ENCODE results near the gene PYGB. TPM values are rescaled to one million over a fixed set of nuclear protein-coding genes. Genes with fewer than 3 reads are reported as not detected.

PYGB gene
- polyA plus RNA-seq, 3 donors, result 41.7 to 43.9 (median 43.5) TPM

DNA sequence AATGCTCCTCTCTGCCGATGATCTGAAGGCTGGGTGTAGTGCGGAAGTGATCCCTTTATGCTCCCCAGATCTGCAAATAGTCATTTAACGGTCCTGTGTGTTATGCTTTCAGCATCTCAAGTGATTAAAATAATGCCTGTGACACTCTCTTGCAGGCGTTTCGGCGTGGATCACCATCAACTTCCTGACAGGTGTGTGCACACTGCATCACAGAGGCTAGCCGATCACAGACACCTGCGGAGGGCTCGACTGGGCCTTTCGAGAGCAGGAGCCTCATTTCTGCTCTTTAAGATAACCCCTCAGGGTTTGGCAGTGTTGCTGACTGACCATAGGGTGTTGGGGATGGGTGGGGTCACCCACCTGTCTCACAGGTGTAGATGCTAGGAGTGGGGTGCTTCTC, 32.4 kb upstream of the PYGB start:
- no peak for DNase-seq (ENCODE audit: low read depth in 3 of 3, low spot score in 2 of 3)

DNA sequence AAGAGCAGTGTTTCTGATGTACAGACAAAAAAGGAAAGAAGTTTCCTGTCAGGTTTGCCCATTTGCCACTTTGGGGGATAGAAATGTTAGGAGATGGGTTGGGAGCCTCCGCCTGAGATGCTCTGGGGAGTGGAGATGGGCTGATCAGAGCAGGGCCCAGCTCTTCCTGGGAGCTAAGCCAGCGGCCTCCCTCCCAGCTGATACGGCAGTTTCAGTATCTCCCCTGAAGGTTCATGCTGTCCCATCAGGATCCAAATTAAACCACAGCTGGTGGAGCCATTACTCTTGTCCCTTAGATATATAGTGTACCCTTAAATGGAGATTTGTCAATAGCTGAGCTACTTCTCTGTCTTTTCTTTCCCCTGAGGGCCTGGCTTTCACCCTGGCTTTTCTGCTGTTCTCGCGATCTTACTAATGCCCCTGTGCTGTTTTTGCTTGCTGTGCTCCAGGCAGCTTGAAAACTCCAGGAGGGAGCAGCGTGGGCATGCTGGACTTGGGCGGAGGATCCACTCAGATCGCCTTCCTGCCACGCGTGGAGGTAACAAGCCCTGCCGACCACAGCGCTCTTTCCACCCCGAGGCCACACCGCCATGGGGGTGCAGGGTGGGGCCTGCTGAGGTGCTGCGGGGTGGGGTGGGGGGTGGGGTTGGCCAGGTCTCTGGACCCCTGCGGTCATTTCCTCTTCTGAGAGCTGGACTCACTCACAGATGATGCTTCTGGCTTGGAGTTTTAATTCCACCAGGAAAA, 31.5 kb upstream of the PYGB start:
- no peak for DNase-seq (ENCODE audit: low read depth in 3 of 3, low spot score in 2 of 3)

DNA sequence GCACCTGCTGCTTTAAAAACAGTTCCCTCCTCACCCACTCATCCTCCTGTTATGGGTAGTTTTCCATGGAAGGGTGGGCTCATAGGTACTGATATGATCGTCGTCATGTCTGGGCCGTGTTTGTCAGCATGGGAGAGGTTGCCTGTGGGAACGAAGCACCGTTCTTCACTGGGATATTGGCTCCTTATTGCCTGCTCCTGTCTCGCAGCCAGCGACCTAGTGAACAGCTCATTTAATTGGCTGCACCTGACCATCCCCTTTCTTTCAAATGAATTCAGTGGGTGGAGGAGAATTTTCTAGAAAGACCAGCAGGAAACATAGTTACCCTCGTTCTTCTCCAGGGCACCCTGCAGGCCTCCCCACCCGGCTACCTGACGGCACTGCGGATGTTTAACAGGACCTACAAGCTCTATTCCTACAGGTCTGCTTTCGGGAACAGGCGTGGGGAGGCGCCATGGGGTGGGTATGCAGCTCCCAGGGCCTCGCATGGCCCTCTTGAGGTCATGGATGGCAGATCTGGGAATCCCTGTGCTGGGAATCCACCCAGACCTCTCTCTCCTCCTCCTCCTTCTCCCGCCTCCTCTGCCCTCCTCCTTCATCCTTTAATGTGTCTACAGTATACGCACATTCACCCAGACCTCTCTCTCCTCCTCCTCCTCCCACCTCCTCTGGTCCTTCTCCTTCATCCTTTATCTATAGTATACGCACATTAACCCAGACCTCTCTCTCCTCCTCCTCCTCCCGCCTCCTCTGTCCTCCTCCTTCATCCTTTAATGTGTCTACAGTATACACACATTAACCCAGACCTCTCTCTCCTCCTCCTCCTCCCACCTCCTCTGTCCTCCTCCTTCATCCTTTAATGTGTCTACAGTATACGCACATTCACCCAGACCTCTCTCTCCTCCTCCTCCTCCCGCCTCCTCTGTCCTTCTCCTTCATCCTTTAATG, 30.4 kb upstream of the PYGB start:
- DNase-seq (ENCODE audit: low read depth in 3 of 3, low spot score in 2 of 3), result no peak

DNA sequence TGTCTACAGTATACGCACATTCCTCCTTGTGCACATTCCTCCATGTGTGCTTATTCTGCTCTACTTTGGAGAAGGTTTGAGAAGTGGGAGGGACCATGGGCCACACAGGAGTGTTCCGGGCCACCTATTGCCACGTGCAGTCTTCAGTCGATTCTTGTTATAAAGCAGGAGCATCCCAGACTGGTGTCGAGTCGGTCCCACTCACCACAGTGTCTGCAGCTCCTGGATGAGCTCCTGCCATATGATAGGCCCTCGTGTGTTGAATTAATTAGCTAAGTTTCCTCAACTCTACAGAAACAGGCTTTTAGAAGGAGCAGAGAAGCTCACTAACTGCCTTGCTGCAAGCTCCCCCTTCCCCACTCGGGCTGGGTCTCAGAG, 29.8 kb upstream of the PYGB start:
- no peak for DNase-seq (ENCODE audit: low read depth in 3 of 3, low spot score in 2 of 3)

DNA sequence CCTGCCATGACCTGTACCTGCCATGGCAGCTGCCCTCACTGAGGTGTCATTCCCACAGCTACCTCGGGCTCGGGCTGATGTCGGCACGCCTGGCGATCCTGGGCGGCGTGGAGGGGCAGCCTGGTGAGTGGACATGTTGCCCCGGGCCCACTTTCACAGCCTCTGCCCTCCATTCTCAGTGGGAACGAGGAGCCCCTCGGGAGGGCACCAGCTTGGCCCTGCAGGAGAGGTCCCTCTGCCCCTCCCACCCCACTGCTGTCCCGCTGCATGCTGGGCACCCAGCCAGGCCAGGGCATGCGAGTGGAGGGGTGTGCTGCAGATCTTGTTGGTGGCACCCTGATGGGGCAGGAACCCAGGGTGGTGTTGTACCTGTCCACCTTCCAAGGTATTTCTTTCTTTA, 29.4 kb upstream of the PYGB start:
- DNase-seq (ENCODE audit: low read depth in 3 of 3, low spot score in 2 of 3), result no peak

DNA sequence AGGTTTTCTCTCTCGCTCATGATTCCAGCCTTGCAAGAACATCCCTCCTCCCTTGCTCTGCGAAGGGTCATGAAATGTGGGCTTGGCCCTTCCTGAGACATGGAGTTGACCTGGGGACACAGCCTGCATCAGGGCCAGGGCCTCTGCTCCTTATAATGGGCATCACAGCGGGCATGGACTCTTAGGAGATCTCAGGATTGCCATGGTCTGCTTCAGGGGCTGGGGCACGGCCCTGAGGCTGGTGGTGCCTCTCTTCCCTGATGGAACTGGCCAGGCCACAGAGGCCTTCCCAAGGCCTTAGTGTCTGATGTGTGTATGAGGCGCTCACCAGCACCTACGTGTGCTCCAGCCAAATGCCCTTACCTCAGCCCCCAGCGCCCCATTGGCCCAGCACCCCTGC, 28.5 kb upstream of the PYGB start:
- DNase-seq (ENCODE audit: low read depth in 3 of 3, low spot score in 2 of 3), result no peak

DNA sequence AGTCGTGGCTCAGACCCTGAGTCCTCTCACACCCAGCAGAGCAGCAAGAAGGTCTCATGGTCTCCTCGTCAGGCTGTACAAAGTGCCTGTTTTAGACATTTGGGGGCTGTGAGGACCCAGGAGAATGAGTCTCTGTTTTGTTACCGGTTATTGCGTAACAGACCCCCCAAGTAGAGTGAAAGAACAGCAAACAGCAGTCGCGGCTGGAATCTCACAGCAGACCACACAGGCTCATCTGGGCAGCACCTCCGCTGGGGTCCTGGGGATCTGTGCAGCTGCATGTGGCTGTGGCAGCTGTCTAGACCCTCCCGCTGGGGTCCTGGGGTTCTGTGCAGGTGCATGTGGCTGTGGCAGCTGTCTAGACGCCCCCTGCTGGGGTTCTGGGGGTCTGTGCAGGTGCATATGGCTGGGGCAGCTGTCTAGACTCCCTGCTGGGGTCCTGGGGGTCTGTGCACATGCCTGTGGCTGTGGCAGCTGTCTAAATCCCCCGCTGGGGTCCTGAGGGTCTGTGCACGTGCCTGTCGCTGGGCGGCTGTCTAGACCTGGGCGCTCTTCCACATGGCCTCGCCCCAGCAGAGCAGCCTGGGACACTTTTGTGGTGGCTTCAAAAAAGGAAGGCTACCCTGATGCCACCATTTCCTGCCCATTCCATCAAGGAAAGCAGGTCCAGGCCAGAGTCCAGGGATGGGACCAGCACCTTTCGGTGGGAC, 27.7 kb upstream of the PYGB start:
- no peak for DNase-seq (ENCODE audit: low read depth in 3 of 3, low spot score in 2 of 3)

DNA sequence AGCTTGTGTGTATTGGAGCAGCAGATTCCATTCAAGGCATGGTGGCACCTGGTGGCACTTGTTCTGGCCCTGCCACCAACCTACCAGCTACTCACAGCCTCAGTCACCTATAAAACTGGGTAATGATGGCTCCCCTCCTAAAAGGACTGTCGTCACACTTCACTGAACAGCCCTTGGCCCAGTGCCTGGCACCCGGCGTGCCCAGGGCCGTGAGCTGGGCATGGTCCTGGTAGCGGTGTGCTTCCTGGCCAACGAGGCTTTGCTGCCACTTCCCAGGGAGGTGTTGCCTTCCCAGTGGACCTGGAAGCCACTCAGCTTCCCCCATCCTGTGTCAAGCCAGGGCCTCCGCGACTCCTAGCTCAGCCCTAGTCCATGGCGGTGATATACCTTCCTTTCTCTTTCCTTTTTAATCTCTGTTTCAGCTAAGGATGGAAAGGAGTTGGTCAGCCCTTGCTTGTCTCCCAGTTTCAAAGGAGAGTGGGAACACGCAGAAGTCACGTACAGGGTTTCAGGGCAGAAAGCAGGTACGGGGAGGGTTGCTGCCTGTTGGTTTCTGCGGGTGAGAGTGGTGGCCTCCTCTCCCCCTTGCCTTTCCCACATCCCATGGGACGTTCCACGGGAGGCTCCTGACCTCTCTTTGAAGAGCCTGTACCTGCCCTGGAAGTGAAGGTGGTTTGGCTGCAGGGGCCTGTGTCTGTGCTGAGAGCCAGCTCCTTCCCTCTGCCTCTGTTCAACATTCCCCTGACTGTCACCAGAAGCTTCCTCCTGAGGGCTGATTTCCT, 26.9 kb upstream of the PYGB start:
- no peak for DNase-seq (ENCODE audit: low read depth in 3 of 3, low spot score in 2 of 3)

DNA sequence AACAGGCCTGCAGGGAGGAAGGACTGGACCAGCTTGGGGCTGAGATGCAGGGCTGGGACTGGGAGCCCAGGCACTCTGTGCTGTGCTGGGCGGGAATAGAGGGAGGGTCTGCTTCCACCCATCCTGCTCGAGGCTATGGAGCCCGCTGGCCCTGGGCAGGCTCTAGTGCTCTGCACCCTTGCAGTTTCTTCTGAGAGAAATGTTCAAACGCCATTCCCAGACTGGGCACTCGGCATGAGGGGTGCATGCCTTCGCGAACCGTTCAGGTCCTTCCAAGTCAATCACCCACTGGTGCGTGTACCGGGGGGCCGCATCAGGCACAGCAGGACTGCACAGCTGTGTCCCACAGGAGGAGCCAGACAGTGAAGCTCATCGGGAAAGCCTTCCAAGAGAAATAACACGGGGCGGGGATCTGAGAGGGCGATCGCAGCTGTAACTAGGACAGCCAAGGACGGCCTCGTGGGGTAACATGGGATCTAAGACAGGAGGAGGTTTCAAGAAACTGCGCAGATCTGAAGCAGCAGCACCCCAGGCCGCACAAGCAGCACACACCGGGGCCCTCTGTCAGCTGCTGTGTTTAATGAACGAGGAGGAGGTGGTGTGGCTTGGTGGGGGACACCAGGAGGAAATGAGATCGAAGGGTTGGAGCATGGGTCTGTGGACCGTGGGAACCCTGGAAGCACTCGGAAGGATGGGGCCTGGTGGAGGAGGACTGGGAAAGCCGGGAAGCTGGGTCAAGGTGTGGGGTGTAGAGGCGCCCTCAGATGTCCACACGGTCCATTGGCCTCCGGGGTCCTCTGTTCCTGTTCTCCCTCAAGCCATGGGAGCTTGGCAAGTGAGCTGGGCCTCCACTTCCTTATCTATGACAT, 26.1 kb upstream of the PYGB start:
- DNase-seq (ENCODE audit: low read depth in 3 of 3, low spot score in 2 of 3), result no peak

DNA sequence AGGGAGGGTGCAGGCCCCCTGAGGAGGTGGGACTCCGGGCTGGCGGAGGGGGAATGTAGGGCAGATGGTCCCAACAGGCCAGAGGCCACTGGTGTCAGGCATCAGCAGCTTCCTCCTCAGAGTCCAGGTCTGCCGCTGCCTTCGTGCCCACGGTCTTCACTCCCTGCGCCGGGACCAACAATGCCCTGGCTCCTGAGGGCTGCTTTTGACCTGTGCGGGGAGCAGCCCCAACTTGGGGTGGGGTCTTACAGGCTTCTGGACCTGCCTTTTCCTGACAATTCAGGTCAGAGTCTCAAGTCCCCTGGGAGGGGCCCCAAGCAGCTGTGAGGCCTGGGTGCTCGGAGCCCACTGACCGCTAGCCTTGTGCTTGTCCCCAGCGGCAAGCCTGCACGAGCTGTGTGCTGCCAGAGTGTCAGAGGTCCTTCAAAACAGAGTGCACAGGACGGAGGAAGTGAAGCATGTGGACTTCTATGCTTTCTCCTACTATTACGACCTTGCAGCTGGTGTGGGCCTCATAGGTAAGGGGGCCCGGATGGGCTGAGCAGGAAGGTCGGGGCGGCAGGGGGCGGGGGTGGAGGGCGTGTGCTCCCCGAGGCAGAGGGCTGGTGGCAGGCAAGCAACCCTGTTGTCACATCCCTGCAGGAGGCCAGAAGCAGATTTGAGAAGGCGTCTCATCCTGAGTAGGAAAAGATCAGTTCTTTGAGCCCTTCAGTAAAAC, 25.3 kb upstream of the PYGB start:
- no peak for DNase-seq (ENCODE audit: low read depth in 3 of 3, low spot score in 2 of 3)

DNA sequence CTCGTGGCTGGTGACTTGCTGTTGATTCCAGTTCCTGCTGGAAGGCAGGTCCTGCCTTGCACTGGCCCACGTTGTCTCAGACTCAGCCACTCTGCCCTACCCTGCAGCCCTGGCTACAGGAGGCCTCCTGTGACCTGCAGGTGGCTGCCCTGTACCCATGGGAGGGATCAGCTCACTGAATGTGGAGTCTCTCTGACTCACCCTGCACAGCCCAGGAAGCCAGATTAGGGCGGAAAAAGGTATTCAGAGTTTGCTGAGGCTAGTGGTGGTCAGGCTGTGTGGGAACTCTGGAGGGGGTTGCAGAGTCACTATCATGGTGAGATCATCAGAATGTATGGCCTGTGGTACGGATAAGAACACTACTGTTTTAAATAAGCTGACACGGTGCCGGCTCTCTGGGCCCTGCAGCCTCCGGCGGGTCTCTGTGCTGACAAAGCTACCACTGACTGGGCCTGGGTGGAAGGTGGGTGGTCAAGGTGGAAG, 24.7 kb upstream of the PYGB start:
- DNase-seq (ENCODE audit: low read depth in 3 of 3, low spot score in 2 of 3), result no peak

DNA sequence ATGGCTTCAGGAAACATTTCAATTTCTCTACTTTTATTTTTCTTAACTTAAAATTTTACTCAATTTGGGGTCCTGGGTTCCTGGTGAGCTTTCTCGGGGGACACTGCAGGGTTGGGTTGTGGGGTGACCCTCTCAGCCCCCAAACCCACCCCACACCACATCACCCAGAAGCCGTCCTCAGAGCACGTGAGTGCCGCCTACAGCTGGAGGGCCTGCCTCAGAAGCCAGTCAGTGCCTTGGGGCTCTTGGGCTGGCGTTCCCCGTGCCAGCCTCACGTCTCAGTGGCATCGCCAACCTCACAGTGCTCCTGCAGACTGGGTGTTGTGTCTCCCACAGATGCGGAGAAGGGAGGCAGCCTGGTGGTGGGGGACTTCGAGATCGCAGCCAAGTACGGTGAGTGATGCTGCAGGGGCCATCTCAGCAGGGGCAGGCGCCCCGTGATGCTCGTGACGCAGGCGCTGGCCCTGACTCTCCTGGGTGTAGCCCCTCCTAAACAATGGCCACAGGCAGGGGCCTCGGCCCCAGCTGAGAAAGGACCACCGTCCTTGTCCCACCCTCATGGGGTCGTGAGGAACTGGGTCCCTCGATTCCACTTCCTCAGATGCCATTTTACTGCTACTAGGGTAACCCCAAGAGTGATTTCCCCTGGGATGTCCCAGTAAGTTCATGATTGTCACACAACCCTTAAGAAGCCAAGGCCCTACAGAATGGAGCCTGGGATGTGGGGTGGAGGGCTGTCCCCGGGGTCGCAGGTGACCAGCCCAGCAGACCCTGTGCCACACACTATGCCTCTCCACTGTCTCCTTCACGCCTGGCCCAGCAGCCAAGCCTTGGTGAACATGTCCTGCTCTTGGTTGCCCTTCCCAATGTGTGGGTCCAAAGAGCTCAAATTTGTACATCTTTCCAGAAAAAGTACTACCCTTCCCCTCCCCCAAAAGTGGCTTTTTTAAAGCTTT, 23.8 kb upstream of the PYGB start:
- no peak for DNase-seq (ENCODE audit: low read depth in 3 of 3, low spot score in 2 of 3)

DNA sequence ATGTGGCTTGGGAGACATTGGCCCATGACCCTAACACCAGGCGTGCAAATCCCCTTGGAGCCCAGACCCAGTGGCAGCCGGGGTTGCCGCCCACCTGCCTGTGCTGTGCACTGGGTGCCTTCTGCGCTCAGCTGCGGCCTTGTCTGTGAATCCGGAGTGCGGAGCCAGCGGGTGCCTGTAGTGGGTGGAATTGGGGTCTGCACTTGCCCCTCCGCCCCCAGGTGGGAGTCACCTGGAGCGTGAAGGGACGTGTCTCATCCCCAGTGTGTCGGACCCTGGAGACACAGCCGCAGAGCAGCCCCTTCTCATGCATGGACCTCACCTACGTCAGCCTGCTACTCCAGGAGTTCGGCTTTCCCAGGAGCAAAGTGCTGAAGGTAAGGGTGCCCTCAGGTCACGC, 22.9 kb upstream of the PYGB start:
- no peak for DNase-seq (ENCODE audit: low read depth in 3 of 3, low spot score in 2 of 3)

DNA sequence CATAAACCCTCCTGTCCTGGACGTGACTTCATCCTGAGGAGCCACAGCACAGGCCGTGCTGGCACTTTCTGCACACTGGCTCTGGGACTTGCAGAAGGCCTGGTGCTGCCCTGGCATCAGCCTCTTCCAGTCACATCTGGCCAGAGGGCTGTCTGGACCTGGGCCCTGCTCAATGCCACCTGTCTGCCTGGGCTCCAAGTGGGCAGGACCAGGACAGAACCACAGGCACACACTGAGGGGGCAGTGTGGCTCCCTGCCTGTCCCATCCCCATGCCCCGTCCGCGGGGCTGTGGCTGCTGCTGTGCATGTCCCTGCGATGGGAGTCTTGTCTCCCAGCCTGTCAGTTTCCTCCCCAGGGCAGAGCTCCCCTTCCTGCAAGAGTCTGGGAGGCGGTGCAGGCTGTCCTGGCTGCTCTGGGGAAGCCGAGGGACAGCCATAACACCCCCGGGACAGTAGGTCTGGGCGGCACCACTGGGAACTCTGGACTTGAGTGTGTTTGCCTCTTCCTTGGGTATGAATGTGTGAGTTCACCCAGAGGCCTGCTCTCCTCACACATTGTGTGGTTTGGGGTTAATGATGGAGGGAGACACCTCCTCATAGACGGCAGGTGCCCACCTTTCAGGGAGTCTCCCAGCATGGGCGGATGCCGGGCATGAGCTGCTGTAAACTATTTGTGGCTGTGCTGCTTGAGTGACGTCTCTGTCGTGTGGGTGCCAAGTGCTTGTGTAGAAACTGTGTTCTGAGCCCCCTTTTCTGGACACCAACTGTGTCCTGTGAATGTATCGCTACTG, 22.0 kb upstream of the PYGB start:
- no peak for DNase-seq (ENCODE audit: low read depth in 3 of 3, low spot score in 2 of 3)

DNA sequence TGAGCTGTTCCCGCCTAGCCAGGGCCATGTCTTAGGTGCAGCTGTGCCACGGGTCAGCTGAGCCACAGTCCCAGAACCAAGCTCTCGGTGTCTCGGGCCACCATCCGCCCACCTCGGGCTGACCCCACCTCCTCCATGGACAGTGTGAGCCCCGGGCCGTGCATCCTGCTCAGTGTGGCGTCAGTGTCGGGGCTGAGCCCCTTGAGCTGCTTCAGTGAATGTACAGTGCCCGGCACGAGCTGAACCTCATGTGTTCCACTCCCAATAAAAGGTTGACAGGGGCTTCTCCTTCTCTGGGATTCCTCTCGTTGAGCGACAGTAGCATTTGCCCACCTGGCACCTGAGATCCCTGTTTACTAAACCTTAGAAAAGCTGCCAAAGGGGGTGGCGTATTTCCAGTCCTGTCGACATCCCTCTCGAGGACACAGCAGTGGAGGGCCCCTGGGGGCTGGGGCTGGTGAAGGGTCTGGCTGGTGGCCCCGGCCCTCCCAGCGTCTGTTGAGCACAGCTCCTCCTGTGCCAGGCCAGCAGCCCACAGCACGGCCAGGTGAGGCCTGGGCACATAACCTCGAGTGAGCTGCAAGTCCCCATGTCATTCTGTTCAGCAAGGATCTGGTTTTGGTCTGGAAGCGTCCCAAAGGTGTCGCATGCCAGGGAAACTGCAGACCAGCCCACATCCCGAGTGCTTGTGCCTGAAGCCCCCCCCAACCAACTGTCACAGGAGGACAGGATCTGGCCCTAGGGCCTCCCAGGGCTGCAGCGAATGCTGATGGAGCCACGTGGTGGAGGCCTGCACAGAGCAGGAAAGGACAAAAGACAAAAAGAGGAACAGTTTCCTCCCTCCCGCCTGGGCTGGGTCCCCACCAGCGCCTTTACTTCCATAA, 21.2 kb upstream of the PYGB start:
- no peak for DNase-seq (ENCODE audit: low read depth in 3 of 3, low spot score in 2 of 3)

DNA sequence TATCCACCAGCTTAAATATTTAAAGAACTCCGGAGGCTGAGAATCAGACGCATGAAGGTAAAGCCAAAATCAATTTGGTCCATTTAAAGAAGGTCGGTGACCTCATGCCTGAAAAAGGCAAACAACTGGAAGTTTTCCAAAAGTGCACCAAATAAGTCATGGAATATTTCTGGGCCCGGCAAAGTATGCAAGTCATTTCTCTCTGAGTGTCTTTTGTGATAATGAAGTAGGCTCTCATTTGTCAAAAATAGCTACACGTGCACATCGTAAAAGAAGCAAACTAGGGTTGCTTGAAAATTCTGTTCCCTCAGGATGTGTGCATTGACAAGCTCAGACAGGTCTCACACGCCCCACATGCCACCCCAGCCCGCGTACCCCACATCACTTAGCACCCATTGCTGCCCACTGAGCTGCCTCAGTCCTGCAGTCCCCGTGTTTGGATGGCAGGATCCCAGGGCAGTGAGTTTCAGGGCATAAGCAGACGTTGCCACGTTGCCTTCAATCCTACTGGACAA, 20.5 kb upstream of the PYGB start:
- no peak for DNase-seq (ENCODE audit: low read depth in 3 of 3, low spot score in 2 of 3)

Measured in right renal cortex interstitium (tissue), 3 donors.